GM10266 (cell line): ENCODE measurements around the gene CCDC112.
A peak's percentile ranks its signal among the peaks of the same experiment; 100 is the strongest.
"Not testable (repeated sequence)": the region's sequence is repeated elsewhere in the genome, so short reads cannot be mapped to it uniquely, and the experiment has no call there.

Experiments
- DNase-seq: peaks from one replicate; pipeline ENCODE4 v3.0.0; 2012; ENCODE audit errors: extremely low spot score
- TF ChIP-seq, protein P1 (sequence below): IDR thresholded peaks from 2 replicates; pipeline ENCODE4 v1.5.1; 2012; ENCODE audit warnings: mild to moderate bottlenecking, low read depth; ENCODE audit not compliant: control insufficient read depth, insufficient read depth; ENCODE audit errors: missing control alignments

Gene CCDC112

DNA sequence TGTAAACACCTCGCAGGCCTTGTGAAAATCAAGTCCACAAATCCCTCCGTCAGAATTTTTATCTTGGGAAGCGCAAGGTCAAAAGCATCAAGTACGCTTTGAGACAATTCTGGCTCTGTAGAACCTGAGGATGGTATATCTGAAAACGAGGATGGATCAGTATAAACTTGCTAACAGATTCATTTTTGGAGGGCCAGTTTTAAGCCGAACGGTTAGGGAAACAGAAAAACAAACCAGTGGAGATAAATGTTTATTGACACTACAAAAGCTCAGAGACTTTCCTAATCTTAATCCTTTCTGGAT is 33.4 kb downstream of the CCDC112 start:
- TF ChIP-seq, protein P1, sequence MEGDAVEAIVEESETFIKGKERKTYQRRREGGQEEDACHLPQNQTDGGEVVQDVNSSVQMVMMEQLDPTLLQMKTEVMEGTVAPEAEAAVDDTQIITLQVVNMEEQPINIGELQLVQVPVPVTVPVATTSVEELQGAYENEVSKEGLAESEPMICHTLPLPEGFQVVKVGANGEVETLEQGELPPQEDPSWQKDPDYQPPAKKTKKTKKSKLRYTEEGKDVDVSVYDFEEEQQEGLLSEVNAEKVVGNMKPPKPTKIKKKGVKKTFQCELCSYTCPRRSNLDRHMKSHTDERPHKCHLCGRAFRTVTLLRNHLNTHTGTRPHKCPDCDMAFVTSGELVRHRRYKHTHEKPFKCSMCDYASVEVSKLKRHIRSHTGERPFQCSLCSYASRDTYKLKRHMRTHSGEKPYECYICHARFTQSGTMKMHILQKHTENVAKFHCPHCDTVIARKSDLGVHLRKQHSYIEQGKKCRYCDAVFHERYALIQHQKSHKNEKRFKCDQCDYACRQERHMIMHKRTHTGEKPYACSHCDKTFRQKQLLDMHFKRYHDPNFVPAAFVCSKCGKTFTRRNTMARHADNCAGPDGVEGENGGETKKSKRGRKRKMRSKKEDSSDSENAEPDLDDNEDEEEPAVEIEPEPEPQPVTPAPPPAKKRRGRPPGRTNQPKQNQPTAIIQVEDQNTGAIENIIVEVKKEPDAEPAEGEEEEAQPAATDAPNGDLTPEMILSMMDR, result no peak
- DNase-seq, result no peak

DNA sequence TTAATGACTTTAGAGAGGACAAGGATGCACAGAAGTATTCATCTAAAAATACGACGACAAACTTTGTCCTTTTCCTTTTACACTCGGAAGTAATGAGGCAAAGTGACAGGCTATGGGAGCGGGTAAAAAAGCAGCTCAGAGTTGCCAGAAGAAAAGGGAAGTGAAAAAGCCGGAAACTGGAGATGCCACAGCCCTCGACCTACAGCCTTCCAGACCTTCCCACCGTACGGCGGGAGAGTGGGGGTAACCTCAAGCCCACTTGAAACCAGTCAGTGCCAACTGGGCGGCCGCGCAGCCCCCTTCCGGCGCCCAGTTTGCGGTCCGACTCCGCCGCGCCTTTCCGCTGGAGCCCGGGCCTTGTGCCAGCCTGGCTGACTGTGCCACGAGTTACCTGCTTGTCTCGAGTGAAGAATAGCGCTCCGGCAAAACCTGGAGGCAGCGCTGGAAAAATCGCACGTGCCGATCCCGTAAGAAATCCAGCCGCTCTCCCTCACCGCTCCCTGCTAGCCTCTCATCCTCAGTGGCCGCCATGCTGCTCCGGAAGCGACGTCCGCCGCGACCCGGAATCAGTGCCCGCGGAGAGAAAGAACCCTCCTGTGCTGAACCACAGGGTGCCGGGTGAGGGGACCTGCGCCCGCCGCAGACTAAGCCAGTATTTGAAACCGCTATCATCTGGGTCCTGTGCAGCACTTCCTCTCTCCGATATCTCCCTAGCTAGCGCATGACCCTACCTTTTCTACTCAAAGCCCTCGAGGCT is 34.0 kb downstream of the CCDC112 start, which contains the start of gene PGGT1B:
Gene PGGT1B, minus strand, starts transcription at position 557 of the 757 bp plus-strand sequence. Its CDS starts 26 bp downstream, at position 531.
- TF ChIP-seq, protein P1, result no peak
- DNase-seq, result peak; percentile 71

DNA sequence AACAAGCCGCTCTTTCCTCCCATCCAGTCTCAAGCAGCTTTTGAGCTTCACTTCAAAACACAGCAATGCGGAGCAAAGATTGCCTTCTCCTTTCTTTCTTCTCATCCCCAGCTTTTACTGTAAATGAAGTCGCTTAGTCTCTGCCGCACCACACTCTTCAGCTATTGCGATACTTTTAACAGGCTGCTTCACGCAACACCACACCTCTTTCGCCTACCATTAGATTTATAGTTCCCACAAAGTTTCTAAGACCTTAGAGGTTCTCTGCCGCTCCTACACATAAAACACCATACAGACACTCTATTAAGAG is 34.5 kb downstream of the CCDC112 start:
- TF ChIP-seq, protein P1, result no peak
- peak; percentile 28 for DNase-seq

DNA sequence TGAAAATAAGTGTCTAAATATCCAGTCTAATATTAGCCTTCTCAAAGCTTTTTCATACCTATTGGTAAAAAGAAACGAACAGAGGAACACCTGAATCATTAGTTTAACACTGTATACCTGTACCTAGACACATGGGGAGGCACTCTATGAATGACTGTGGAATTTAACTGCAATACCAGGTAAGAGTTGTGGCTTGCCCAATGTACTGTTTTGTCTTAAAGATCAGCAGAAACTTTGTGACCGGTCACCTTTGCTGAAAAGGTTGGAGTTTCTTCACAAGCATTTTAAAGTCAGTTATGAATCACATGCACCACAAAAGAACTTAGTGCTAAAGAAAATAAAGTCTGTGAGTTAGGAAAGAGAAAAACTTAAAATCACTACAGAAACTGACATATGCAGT is 36.2 kb downstream of the CCDC112 start:
- DNase-seq, result no peak
- TF ChIP-seq, protein P1, result no peak

DNA sequence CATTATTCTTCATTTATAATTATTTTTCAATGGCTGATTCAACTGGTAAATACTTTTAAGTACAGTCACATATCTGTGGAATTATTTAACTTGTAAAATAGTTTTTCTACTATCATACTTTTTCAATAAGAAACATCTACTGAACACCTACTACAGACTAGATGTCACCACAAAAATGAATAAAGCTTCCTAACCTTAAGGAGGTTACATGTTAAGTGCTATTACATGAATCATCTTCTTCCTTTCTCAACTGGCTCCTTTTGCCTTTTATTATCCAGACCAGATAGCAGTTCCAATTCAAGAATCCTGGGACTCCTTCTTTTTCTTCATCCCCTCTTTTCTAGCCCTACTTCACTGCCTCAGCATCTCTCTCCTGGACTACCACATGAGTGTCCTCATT is 38.5 kb downstream of the CCDC112 start:
- TF ChIP-seq, protein P1, result no peak
- no peak for DNase-seq

DNA sequence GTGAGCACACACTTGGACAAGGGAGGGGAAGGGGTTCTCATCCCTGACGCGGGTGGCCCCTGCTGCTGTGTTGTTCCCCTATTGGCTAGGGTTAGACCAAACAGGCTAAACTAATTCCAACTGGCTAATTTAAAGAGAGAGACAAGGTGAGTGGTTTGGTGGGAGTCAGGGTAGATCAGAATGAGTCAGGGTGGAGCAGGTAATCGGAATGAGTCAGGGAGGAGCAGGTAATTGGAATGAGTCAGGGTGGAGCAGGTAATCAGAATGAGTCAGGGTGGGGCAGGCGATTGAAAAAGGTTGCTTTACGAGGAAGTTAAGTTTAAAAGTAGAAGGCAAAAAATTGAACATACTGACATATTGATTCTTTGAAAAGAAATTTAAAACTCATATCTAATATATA is 47.1 kb downstream of the CCDC112 start:
- not testable (repeated sequence) for DNase-seq

DNA sequence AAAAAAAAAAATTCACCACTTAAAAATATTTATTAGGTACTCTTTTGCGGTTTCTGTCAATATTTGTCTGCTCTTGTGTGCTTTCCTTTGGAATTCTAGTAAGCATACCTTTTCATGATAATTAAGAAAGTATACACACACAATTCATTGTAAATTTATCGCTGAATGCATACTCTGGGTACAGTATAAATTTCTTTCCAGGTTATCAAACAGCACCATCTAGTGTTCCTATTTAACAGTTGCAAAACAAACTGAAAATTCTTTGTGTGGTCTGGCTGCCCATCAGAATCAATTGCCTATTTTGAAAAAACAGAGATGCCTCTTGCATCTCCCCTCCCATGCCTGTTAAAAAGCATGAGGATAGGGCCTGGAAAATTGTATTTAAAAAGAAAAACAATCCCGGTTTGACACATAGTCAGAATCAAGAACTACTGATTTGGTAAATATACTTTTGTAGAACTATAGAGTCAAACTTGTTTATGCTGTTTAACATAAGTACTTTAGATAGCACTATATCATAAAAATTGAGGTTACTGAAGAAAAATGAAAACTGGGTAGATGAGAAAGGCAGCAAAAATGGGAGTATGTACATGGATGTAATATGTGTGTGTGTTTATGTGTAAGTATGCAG is 50.0 kb downstream of the CCDC112 start:
- TF ChIP-seq, protein P1, result peak; percentile 52
- peak; percentile 27 for DNase-seq
